ENCODE measurements around the gene C14orf119. TPM values are rescaled to one million over a fixed set of nuclear protein-coding genes. Genes with fewer than 3 reads are reported as not detected.
"Not testable (repeated sequence)": the region's sequence is repeated elsewhere in the genome, so short reads cannot be mapped to it uniquely, and the experiment has no call there.

The C14orf119 gene
- total RNA-seq, 1 experiment from 2014 or later: 22.8 TPM

DNA sequence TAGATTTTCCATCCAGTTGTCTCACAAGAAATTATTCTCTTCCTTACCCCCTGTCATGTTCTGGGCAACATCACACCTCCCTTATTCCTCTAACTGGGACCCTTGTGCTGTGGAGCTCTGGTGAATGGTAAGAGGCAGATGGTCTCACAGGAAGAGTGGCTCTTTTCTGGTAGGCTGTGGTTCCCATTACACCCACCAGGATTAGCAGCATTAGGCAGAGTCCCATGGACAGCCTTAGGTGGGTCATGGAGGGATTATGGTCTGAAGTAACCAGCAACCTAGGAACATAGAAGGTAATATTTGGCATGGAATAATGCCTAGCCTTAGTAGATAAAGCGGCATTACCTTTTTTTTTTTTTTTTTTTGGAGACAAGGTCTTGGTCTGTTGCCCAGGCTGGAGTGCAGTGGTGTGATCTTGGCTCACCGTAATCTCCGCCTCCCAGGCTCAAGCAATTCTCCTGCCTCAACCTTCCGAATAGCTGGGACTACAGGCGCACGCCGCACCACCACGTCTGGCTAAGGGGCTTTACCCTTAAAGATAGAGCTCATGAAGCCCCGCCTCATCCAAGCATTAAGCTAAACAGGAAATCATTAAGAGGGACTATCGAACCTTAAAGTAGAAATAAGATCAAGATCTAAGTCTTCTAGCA is 4.0 kb downstream of the C14orf119 start:
- Histone ChIP-seq H3K4me3 (no peak overlapping the region), H3K27me3 (no peaks in the 10 kb centered on the region), H3K9me3 (no peaks in the 10 kb centered on the region), H3K36me3 (peaks cover 10% of the 10 kb centered on the region)
- DNase-seq: no peak

GRCh38 chr14:23101213-23101970 is 6.1 kb downstream of the C14orf119 start:
- peaks cover 10% of the 10 kb centered on the region for H3K36me3 ChIP-seq
- H3K9me3 ChIP-seq: no peaks in the 10 kb centered on the region
- no peak for DNase-seq
- H3K4me3 ChIP-seq: no peak overlapping the region
- H3K27me3 ChIP-seq: no peaks in the 10 kb centered on the region

- no peak for DNase-seq
- Histone ChIP-seq H3K4me3 (no peak overlapping the region), H3K9me3 (no peaks in the 10 kb centered on the region), H3K36me3 (peaks cover 8% of the 10 kb centered on the region), H3K27me3 (no peaks in the 10 kb centered on the region)
Measured at GRCh38 chr14:23101986-23102625, 6.8 kb downstream of the C14orf119 start.

- no peak for DNase-seq
- Histone ChIP-seq H3K9me3 (no peaks in the 10 kb centered on the region), H3K36me3 (peaks cover 7% of the 10 kb centered on the region), H3K27me3 (no peaks in the 10 kb centered on the region), H3K4me3 (no peak overlapping the region)
Measured at GRCh38 chr14:23102801-23103200, 7.5 kb downstream of the C14orf119 start.

- peaks cover 6% of the 10 kb centered on the region for H3K36me3 ChIP-seq
Measured at GRCh38 chr14:23103581-23103980, 8.3 kb downstream of the C14orf119 start.

DNA sequence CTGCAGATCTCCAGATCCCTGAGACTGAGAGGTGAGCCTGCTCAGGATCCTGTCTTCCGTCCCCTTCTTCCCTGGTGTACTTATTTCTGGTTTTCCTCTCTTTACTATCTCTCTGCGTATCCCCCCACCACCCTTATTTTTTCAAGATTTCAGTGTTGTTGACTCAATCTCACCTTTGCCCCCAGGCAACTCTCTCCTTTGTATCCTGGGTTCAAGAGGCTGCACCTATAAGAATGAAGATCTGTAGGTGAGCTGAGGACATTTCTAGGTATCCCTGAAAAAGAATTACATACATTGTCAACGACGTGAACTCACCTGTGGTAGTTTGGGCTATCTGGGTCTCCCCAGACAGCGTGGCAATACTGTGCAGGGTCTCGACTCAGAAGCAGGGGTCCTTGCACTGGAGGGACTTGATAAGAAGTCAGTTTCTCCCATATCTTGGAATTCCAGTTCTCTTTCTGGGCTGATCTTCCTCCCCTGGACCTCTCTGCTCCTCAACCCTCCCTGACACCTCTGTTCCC is 8.8 kb downstream of the C14orf119 start:
- DNase-seq: no peak
- Histone ChIP-seq H3K27me3 (no peaks in the 10 kb centered on the region), H3K9me3 (no peaks in the 10 kb centered on the region), H3K36me3 (peaks cover 1% of the 10 kb centered on the region; the same call in 1 of the 2 replicates), H3K4me3 (no peak overlapping the region)

More at GRCh38 chr14:23103581-23103980, 8.3 kb downstream of the C14orf119 start:
- H3K4me3 ChIP-seq: no peak overlapping the region
- DNase-seq: no peak
- H3K27me3 ChIP-seq: no peaks in the 10 kb centered on the region
- no peaks in the 10 kb centered on the region for H3K9me3 ChIP-seq

GRCh38 chr14:23104591-23105347 is 9.5 kb downstream of the C14orf119 start, which contains the start of gene CIROP:
TSS of gene CIROP (minus strand) at chr14:23104989. CDS start at chr14:23104920, 69 bp downstream.
- no peaks in the 10 kb centered on the region for H3K9me3 ChIP-seq
- no peaks in the 10 kb centered on the region for H3K27me3 ChIP-seq
- DNase-seq: no peak
- H3K36me3 ChIP-seq: no peaks in the 10 kb centered on the region
- no peak within 1 kb of the TSS for H3K4me3 ChIP-seq

DNA sequence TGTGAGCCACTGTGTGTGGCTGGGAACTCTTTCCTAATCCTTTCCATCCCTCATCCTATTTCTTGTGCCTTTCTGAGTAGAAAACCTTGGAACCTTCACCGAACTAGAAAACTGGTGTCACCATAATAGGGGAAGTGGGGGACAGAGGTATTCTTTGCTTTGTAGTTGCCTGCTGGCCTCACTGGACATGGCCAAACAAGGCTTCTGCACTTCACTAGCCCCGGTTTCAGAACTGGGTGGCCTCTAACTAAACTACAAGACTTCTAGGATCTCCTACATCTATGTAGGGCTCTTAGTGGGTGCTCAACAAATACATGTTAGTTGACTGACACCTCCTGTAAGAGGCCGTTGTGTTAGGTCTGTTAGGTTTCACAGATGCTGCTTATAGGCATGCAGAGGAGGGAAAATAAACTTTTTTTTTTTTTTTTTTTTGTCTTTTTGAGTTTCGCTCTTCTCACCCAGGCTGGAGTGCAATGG is 10.1 kb downstream of the C14orf119 start:
- DNase-seq: no peak
- no peaks in the 10 kb centered on the region for H3K9me3 ChIP-seq
- no peak overlapping the region for H3K4me3 ChIP-seq
- no peaks in the 10 kb centered on the region for H3K36me3 ChIP-seq
- H3K27me3 ChIP-seq: no peaks in the 10 kb centered on the region

DNA sequence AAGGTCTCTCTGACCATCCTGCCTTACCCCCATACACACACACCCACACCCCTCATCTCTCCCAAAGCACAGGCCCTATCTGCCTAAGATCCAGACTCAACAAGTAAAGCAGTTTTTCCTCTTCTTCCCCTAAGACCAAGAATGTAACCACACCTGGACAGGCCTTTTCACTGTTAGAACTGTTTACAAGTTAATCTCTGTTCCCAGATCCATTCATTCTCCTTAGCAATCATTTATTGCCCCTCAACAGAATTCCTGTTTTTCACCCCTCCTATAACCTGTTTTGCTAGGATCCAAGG is 11.4 kb downstream of the C14orf119 start:
- Histone ChIP-seq H3K4me3 (no peak overlapping the region), H3K9me3 (no peaks in the 10 kb centered on the region)
- no peak for DNase-seq

GRCh38 chr14:23107620-23108019 is 12.3 kb downstream of the C14orf119 start:
- H3K36me3 ChIP-seq, H3K27me3 ChIP-seq, DNase-seq, H3K9me3 ChIP-seq, H3K4me3 ChIP-seq: not testable (repeated sequence)

More for the DNA sequence above, 11.4 kb downstream of the C14orf119 start:
- H3K27me3 ChIP-seq: no peaks in the 10 kb centered on the region
- no peaks in the 10 kb centered on the region for H3K36me3 ChIP-seq

DNA sequence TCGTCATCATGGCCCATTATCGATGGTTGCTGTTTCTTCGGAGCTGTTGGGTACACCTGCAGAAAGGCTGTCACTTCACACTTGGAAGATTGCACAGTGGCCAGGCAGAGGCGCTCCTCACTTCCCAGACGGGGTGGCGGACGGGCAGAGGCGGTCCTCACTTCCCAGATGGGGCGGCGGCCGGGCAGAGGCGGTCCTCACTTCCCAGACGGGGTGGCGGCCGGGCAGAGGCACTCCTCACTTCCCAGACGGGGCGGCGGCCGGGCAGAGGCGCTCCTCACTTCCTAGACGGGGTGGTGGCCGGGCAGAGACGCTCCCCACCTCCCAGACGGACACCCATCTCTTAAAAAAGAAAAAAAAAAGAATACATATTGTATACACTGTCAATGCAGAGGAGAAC is 12.9 kb downstream of the C14orf119 start:
- not testable (repeated sequence) for H3K36me3 ChIP-seq, H3K4me3 ChIP-seq, H3K9me3 ChIP-seq, H3K27me3 ChIP-seq, DNase-seq

DNA sequence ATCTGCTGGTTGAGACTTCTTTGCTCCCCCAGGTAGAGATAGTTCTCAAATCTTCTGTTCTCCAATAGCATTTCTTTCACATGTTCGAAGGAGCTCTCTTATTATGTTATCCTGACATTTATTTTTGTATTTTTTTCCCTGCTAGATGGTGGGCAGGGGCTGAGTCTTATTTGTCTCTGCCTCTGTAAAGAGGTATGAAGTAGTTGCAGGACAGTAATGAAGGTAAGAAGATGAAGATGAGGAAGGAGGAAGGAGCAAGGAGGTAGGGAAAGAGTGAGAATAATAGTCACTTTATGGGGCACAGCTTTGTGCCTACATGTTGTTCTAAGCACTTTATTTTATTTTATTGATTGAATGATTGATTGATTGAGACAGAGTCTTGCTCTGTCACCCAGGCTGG is 14.5 kb downstream of the C14orf119 start:
- Histone ChIP-seq H3K4me3 (no peak overlapping the region), H3K27me3 (no peaks in the 10 kb centered on the region), H3K36me3 (no peaks in the 10 kb centered on the region), H3K9me3 (no peaks in the 10 kb centered on the region)
- DNase-seq: no peak

- H3K36me3 ChIP-seq: no peaks in the 10 kb centered on the region
- no peaks in the 10 kb centered on the region for H3K27me3 ChIP-seq
- no peak overlapping the region for H3K4me3 ChIP-seq
- no peaks in the 10 kb centered on the region for H3K9me3 ChIP-seq
- DNase-seq: no peak
Measured at GRCh38 chr14:23110579-23111365, 15.5 kb downstream of the C14orf119 start.

GRCh38 chr14:23112359-23113178 is 17.3 kb downstream of the C14orf119 start:
- Histone ChIP-seq H3K9me3 (no peaks in the 10 kb centered on the region), H3K27me3 (no peaks in the 10 kb centered on the region), H3K36me3 (no peaks in the 10 kb centered on the region), H3K4me3 (no peak overlapping the region)
- DNase-seq: no peak

DNA sequence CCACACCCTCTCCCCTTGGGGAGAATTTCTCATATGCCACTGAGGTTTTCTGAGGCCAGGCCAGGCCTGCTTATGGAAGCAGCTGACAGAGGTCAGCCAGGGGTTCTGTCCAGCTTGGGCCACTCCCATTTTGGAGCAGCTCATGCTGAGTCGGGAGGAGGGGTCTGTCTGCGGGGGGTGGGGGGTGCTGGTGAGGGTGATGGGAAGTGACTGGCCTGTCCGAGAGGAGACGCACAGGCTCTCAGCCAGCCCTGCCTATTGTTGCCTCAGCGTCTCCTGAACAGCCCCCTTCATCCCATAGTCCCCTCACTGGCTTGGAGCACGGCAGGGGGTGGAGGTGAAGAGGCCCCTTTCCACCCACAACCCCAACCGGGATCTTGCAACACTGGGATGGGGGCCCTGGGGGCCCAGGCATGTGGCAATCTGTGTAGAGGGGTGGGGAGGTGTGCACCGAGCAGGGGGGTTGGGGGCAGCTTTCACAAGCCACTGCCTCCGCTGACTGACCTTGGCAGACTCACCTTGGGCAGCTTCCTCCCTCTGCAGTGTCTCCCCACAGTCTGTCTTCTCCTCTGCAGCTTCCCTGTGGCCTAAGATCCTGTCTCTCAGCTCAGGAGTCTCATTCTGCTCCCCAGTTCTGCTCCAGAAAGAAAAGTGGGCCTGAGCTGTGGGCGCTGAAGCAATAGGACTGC is 18.3 kb downstream of the C14orf119 start:
- Histone ChIP-seq H3K4me3 (no peak overlapping the region), H3K27me3 (no peaks in the 10 kb centered on the region), H3K9me3 (no peaks in the 10 kb centered on the region), H3K36me3 (no peaks in the 10 kb centered on the region)
- no peak for DNase-seq

Data from MG63 (cell line).